K562 (cell line): ENCODE measurements around the gene C12orf54. TPM values are rescaled to one million over a fixed set of nuclear protein-coding genes. Genes with fewer than 3 reads are reported as not detected.

ENCODE experiments used
- ATAC-seq: fragments of 200-7000 bp; cut with Tn5 transposase; 3 replicates; pipeline ENCODE4 v1.9.1; 2020; ENCODE audit warnings: moderate library complexity
- BruUV-seq: library from RNA; stranded (reverse); fragments of 400-500 nt; replicated peaks from 2 replicates; lab custom pipeline; 2021; lab: Mats Ljungman, UMichigan
- CTCF ChIA-PET: fragments of 300-600 bp; formaldehyde crosslinking; extraction: SDS; loops from one replicate; lab custom pipeline; 2021; ENCODE audit warnings: low intra/inter-chr PET ratio; lab: Yijun Ruan, JAX
- POLR2A ChIA-PET: fragments of 300-600, 350-650 bp; sonication (Branson Sonifier 250); formaldehyde crosslinking; extraction: SDS; loops from one replicate; lab custom pipeline; 2021; ENCODE audit warnings: antibody characterized with exemption, inconsistent platforms; lab: Yijun Ruan, JAX
- DNase-seq, 4 experiments: peaks; one replicate each; pipeline versions ENCODE4 v3.0.0 to v3.0.0-alpha.2; 2011 to 2018; ENCODE audit warnings: low spot score in 3 of 4, mixed read lengths in 3 of 4; ENCODE audit errors: extremely low read depth in 1 of 4
- FAIRE-seq: peaks from 2 replicates; lab custom pipeline; 2011; peaks lifted over from hg19 to GRCh38; lab: Jason Lieb, UNC
- H2AFZ ChIP-seq: 2 replicates; pipeline ENCODE4 v1.6.0; 2011; ENCODE audit warnings: low read depth, low read length, control low read depth, inconsistent platforms
- H3K27ac ChIP-seq: fragments of 200-600 bp; 3 replicates; pipeline ENCODE4 v1.8.0; 2011; ENCODE audit warnings: low read depth, mild to moderate bottlenecking, control low read depth, inconsistent platforms, low read length, moderate library complexity, mixed read lengths; ENCODE audit errors: extremely low read depth
- H3K27me3 ChIP-seq, 2 experiments: fragments of 300-600 bp in 1 of 2; 2 replicates in 1 of 2; 3 replicates in 1 of 2; pipeline versions ENCODE4 v1.6.0 to v1.8.0; 2011; ENCODE audit warnings: inconsistent platforms in 2 of 2, low read length in 2 of 2, mild to moderate bottlenecking in 1 of 2, mixed read lengths in 1 of 2, moderate library complexity in 1 of 2; ENCODE audit not compliant: control insufficient read depth in 2 of 2, insufficient read depth in 2 of 2
- H3K36me3 ChIP-seq: fragments of 300-600 bp; 3 replicates; pipeline ENCODE4 v1.8.0; 2011; ENCODE audit warnings: mild to moderate bottlenecking, low read length, inconsistent platforms; ENCODE audit not compliant: control insufficient read depth, insufficient read depth
- H3K4me1 ChIP-seq, 2 experiments: fragments of 200-600 bp in 1 of 2; replicated peaks in 1 of 2; 2 replicates in 1 of 2; 3 replicates in 1 of 2; pipeline versions ENCODE4 v1.5.1 to v1.8.0; 2011; ENCODE audit warnings: inconsistent platforms in 2 of 2, low read length in 2 of 2, mild to moderate bottlenecking in 1 of 2, mixed read lengths in 1 of 2, moderate library complexity in 1 of 2; ENCODE audit not compliant: control insufficient read depth in 2 of 2, insufficient read depth in 2 of 2
- H3K4me2 ChIP-seq: 2 replicates; pipeline ENCODE4 v1.6.1; 2011; ENCODE audit warnings: low read length, control low read depth, inconsistent platforms, mixed read lengths; ENCODE audit not compliant: insufficient read depth
- H3K4me3 ChIP-seq: fragments of 200-600 bp; sonication (generic), shearing (Covaris generic); 2 replicates; pipeline ENCODE4 v1.5.1; 2016; ENCODE audit warnings: control low read depth, inconsistent platforms
- H3K79me2 ChIP-seq: fragments of 200-600 bp; 3 replicates; pipeline ENCODE4 v1.8.0; 2011; ENCODE audit warnings: low read length, inconsistent platforms; ENCODE audit not compliant: control insufficient read depth, insufficient read depth
- H3K9ac ChIP-seq, 2 experiments: 2 replicates each; pipeline versions ENCODE4 v1.6.0 to v1.6.1; 2011; ENCODE audit warnings: low read depth in 2 of 2, low read length in 2 of 2, control low read depth in 1 of 2, inconsistent platforms in 1 of 2, mild to moderate bottlenecking in 1 of 2, mixed read lengths in 1 of 2; ENCODE audit not compliant: insufficient read depth in 1 of 2
- H3K9me1 ChIP-seq: one replicate; pipeline ENCODE4 v1.6.0; 2011; ENCODE audit warnings: inconsistent platforms, mild to moderate bottlenecking, low read length, moderate library complexity; ENCODE audit not compliant: control insufficient read depth, insufficient read depth
- H3K9me3 ChIP-seq: replicated peaks from 2 replicates; pipeline ENCODE4 v1.5.1; 2011; ENCODE audit warnings: low read depth, low read length, inconsistent platforms; ENCODE audit not compliant: control insufficient read depth, insufficient read depth
- H4K20me1 ChIP-seq: replicated peaks from 2 replicates; pipeline ENCODE4 v1.6.1; 2011; ENCODE audit warnings: low read length, inconsistent platforms, mixed read lengths; ENCODE audit not compliant: control insufficient read depth, insufficient read depth
- HCFC1 ChIP-seq: IDR thresholded peaks from 2 replicates; pipeline ENCODE4 v1.6.1; 2012; ENCODE audit warnings: low read depth, low read length, improper control_type of control experiment
- PHTF2 ChIP-seq: fragments of 250-450 bp; sonication (Bioruptor Pico); IDR thresholded peaks from 2 replicates; pipeline ENCODE4 v1.5.0; 2021; ENCODE audit warnings: mild to moderate bottlenecking
- SIN3B ChIP-seq: fragments of 450-650 bp; IDR thresholded peaks from 2 replicates; pipeline ENCODE4 v1.6.1; 2017; ENCODE audit warnings: low read depth, mild to moderate bottlenecking, moderate library complexity
- SPI1 ChIP-seq: IDR thresholded peaks from 2 replicates; pipeline ENCODE4 v1.6.1; 2011; ENCODE audit warnings: low read depth, low read length, control low read depth, borderline replicate concordance
- WGBS: fragments of 100-300 bp; shearing (Covaris generic); methylation state at CpG from one replicate; pipeline ENCODE4 v1.1.6; 2016; ENCODE audit warnings: low coverage, mixed read lengths; ENCODE audit not compliant: insufficient coverage; ENCODE audit errors: missing lambda C conversion rate; 5-methylcytosine and 5-hydroxymethylcytosine counted together
- in situ Hi-C: fragments of 300-500 bp; cut with MboI; formaldehyde crosslinking; loops from 4 replicates; pipeline ENCODE4 v1.15.0; 2018; ENCODE audit warnings: inconsistent platforms, mixed read lengths
- intact Hi-C: fragments of 100-400 bp; cut with micrococcal nuclease; formaldehyde crosslinking; loops from 2 replicates; pipeline ENCODE4 v1.14.2; 2022
- polyA plus RNA-seq, 8 experiments: library from polyadenylated mRNA; depleted of rRNA in 4 of 8; stranded (reverse) in 5 of 8; unstranded in 3 of 8; fragments of >200 nt; fragmentation: Nextera tagmentation in 2 of 8; fragmentation: Illumina TruSeq in 1 of 8; extraction: Ambion mirVana in 2 of 8; extraction: Trizol in 1 of 8; gene quantifications; 2 replicates each; pipeline versions ENCODE4 v1.2.1 to v1.2.3, GENCODE V29; 2011 to 2014; ENCODE audit warnings: inconsistent platforms in 1 of 8, missing spikeins in 1 of 8
- total RNA-seq, 7 experiments: library from RNA; depleted of rRNA in 6 of 7; stranded (reverse); fragments of >200 nt in 6 of 7; fragmentation: Illumina TruSeq in 2 of 7; extraction: Trizol in 2 of 7; gene quantifications; 2 replicates each; pipeline versions ENCODE4 v1.2.1 to v1.2.3, GENCODE V29; 2011 to 2021; ENCODE audit warnings: low replicate concordance in 1 of 7

C12orf54 gene
- total and polyA plus RNA-seq, 9 of the 15 experiments (the other 6 are each of a cell fraction or from before 2014, with no cell fraction given) = not detected

GRCh38 chr12:48532601-48533000, 50.3 kb downstream of the C12orf54 start (continued):
- no peak for TF ChIP-seq HCFC1
- TF ChIP-seq SIN3B = no peak

- H3K27me3 ChIP-seq = no peaks in the 10 kb centered on the region
- no peaks in the 10 kb centered on the region for H3K9me1 ChIP-seq
- ChIA-PET CTCF (no interaction called here), POLR2A (interaction anchor here (1.5 kb wide), 1 partner anchor 9 kb away, joined by 3 read pairs; no protein-coding TSS in a partner anchor)
- ATAC-seq = no peak
- H3K36me3 ChIP-seq = no peaks in the 10 kb centered on the region
- H3K4me2 ChIP-seq = no peak overlapping the region
- H3K9me3 ChIP-seq = no peaks in the 10 kb centered on the region
- BruUV-seq = no TSS peak
- H3K79me2 ChIP-seq = no peaks in the 10 kb centered on the region
- no peaks in the 10 kb centered on the region for H4K20me1 ChIP-seq
- no peak overlapping the region for H3K27ac ChIP-seq
- intact Hi-C loops (no loop called here), in situ Hi-C loops (loop anchor here (25.0 kb wide), 1 partner anchor 251 kb away; the partner anchor contains the start of gene ADCY6)
- WGBS = 7% methylated on average over 1 of the region's 1 CpG
- FAIRE-seq = no peak
- H3K9ac ChIP-seq = no peak overlapping the region
- peak; percentile 70 for TF ChIP-seq SPI1
- no peak for TF ChIP-seq PHTF2 (CRISPR knock-in tag)
- H3K4me1 ChIP-seq = peaks cover 0 to 4% of the 10 kb centered on the region in 2 experiments; a peak in 2 of 5 replicates
- no peak overlapping the region for H2AFZ ChIP-seq
- DNase-seq = no peak
- no peak overlapping the region for H3K4me3 ChIP-seq
Observed at GRCh38 chr12:48536602-48537001, 54.3 kb downstream of the C12orf54 start.
